GM23338 (cell line): ENCODE results near the gene HTR2A. TPM values are rescaled to one million over a fixed set of nuclear protein-coding genes. Genes with fewer than 3 reads are reported as not detected.

ENCODE experiments used
- ATAC-seq: fragments of 200-7000 bp; cut with Tn5 transposase; 3 replicates; pipeline ENCODE4 v1.9.1; 2020
- DNase-seq: peaks from one replicate; pipeline ENCODE4 v3.0.0-alpha.2; 2015; ENCODE audit warnings: low spot score
- H2AFZ ChIP-seq: fragments of 200-600 bp; sonication (generic); 2 replicates; pipeline ENCODE4 v1.8.0; 2016; ENCODE audit warnings: antibody characterized with exemption, mild to moderate bottlenecking, moderate library complexity
- H3F3A ChIP-seq: fragments of 200-600 bp; sonication (generic); replicated peaks from 2 replicates; pipeline ENCODE4 v1.8.0; 2017; ENCODE audit warnings: antibody characterized with exemption, mixed run types, low read depth
- H3K27ac ChIP-seq: fragments of 200-600 bp; sonication (generic); 2 replicates; pipeline ENCODE4 v1.6.1; 2016; ENCODE audit warnings: low read depth
- H3K27me3 ChIP-seq: fragments of 200-600 bp; sonication (generic); 2 replicates; pipeline ENCODE4 v1.8.0; 2016; ENCODE audit warnings: mild to moderate bottlenecking, mixed run types, moderate library complexity; ENCODE audit not compliant: insufficient read depth
- H3K36me3 ChIP-seq: fragments of 200-600 bp; sonication (generic); 2 replicates; pipeline ENCODE4 v1.8.0; 2016; ENCODE audit warnings: mild to moderate bottlenecking; ENCODE audit not compliant: insufficient read depth
- H3K4me1 ChIP-seq: fragments of 200-600 bp; sonication (generic); 2 replicates; pipeline ENCODE4 v1.8.0; 2016; ENCODE audit warnings: mild to moderate bottlenecking, moderate library complexity; ENCODE audit not compliant: insufficient read depth
- H3K4me2 ChIP-seq: fragments of 200-600 bp; sonication (generic); 2 replicates; pipeline ENCODE4 v1.7.1; 2017; ENCODE audit warnings: mixed run types
- H3K4me3 ChIP-seq: fragments of 200-600 bp; sonication (generic); 2 replicates; pipeline ENCODE4 v1.6.1; 2016; ENCODE audit warnings: mixed run types
- H3K79me2 ChIP-seq: fragments of 200-600 bp; sonication (generic); replicated peaks from 2 replicates; pipeline ENCODE4 v1.8.0; 2017; ENCODE audit warnings: mild to moderate bottlenecking; ENCODE audit not compliant: insufficient read depth
- H3K9me2 ChIP-seq: fragments of 200-600 bp; sonication (generic); 2 replicates; pipeline ENCODE4 v1.8.0; 2017; ENCODE audit not compliant: insufficient read depth
- H4K20me1 ChIP-seq: fragments of 200-600 bp; sonication (generic); replicated peaks from 2 replicates; pipeline ENCODE4 v1.8.0; 2017; ENCODE audit warnings: mild to moderate bottlenecking; ENCODE audit not compliant: insufficient read depth
- H3K27ac Mint-ChIP-seq: 2 replicates; pipeline ENCODE4 v1.8.0; 2020; ENCODE audit warnings: inconsistent platforms, mild to moderate bottlenecking, moderate library complexity, mixed read lengths
- H3K27me3 Mint-ChIP-seq: 3 replicates; pipeline ENCODE4 v1.8.0; 2022; ENCODE audit warnings: low read depth, mild to moderate bottlenecking, moderate library complexity, mixed read lengths, inconsistent platforms; ENCODE audit not compliant: insufficient read depth, poor library complexity
- H3K36me3 Mint-ChIP-seq: 3 replicates; pipeline ENCODE4 v1.8.0; 2021; ENCODE audit warnings: low read depth, mild to moderate bottlenecking, inconsistent platforms, moderate library complexity, mixed read lengths
- H3K4me1 Mint-ChIP-seq: 3 replicates; pipeline ENCODE4 v1.8.0; 2020; ENCODE audit warnings: mild to moderate bottlenecking, inconsistent platforms, mixed read lengths
- H3K4me3 Mint-ChIP-seq: 3 replicates; pipeline ENCODE4 v1.8.0; 2021; ENCODE audit warnings: moderate library complexity, mild to moderate bottlenecking, inconsistent platforms, mixed read lengths
- H3K9me3 Mint-ChIP-seq: 3 replicates; pipeline ENCODE4 v1.8.0; 2020; ENCODE audit warnings: moderate library complexity, mild to moderate bottlenecking, inconsistent platforms, mixed read lengths
- CREB1 ChIP-seq: fragments of 250-450 bp; sonication (Bioruptor Pico); IDR thresholded peaks from 2 replicates; pipeline ENCODE4 v1.5.0; 2020; ENCODE audit warnings: low read depth, mild to moderate bottlenecking, moderate library complexity
- CTCF ChIP-seq, 2 experiments: fragments of 200-600 bp in 1 of 2; sonication (generic) in 1 of 2; conservative IDR thresholded peaks; 2 replicates each; pipeline versions ENCODE4 v1.5.1 to v1.6.1; 2016 to 2017; ENCODE audit warnings: antibody characterized with exemption in 2 of 2, low read depth in 2 of 2, mild to moderate bottlenecking in 2 of 2, moderate library complexity in 1 of 2
- ETS1 ChIP-seq: IDR thresholded peaks from 2 replicates; pipeline ENCODE4 v1.6.1; 2016; ENCODE audit warnings: antibody characterized with exemption
- EZH2 ChIP-seq: fragments of 200-600 bp; sonication (generic); IDR thresholded peaks from one replicate; pipeline ENCODE4 v1.8.0; 2017; ENCODE audit warnings: antibody characterized with exemption, mild to moderate bottlenecking, low read depth; ENCODE audit not compliant: unreplicated experiment
- EZH2phosphoT487 ChIP-seq: fragments of 200-600 bp; sonication (generic); IDR thresholded peaks from one replicate; pipeline ENCODE4 v1.8.1; 2018; ENCODE audit warnings: antibody characterized with exemption; ENCODE audit not compliant: unreplicated experiment
- JUNB ChIP-seq: IDR thresholded peaks from one replicate; pipeline ENCODE4 v1.6.1; 2016; ENCODE audit warnings: antibody characterized with exemption; ENCODE audit not compliant: unreplicated experiment
- NANOG ChIP-seq: IDR thresholded peaks from 2 replicates; pipeline ENCODE4 v1.6.1; 2016; ENCODE audit warnings: antibody characterized with exemption, borderline replicate concordance
- POLR2AphosphoS5 ChIP-seq: IDR thresholded peaks from 2 replicates; pipeline ENCODE4 v1.6.1; 2016; ENCODE audit warnings: antibody characterized with exemption, low read depth
- STAT1 ChIP-seq: IDR thresholded peaks from one replicate; pipeline ENCODE4 v1.6.1; 2016; ENCODE audit warnings: antibody characterized with exemption; ENCODE audit not compliant: unreplicated experiment
- ZNF114 ChIP-seq: fragments of 250-450 bp; sonication (Bioruptor Pico); IDR thresholded peaks from 2 replicates; pipeline ENCODE4 v1.5.0; 2020; ENCODE audit warnings: mild to moderate bottlenecking, moderate library complexity
- ZNF331 ChIP-seq: fragments of 250-450 bp; sonication (Bioruptor Pico); IDR thresholded peaks from 2 replicates; pipeline ENCODE4 v1.5.0; 2020; ENCODE audit warnings: low read depth, mild to moderate bottlenecking, moderate library complexity
- ZNF462 ChIP-seq: fragments of 250-450 bp; sonication (Bioruptor Pico); IDR thresholded peaks from 2 replicates; pipeline ENCODE4 v1.5.0; 2020; ENCODE audit warnings: mild to moderate bottlenecking, moderate library complexity
- polyA plus RNA-seq: library from polyadenylated mRNA; unstranded; fragments of >200 nt; fragmentation: Nextera tagmentation; extraction: Ambion mirVana; gene quantifications from 2 replicates; pipeline ENCODE4 v1.2.1, GENCODE V29; 2016
- total RNA-seq: library from RNA; depleted of rRNA; stranded (reverse); fragments of >200 nt; shearing (Covaris generic); gene quantifications from 2 replicates; pipeline ENCODE4 v1.2.3, GENCODE V29; 2014

The HTR2A gene
- total and polyA plus RNA-seq, 2 experiments from 2014 or later, result not detected

GRCh38 chr13:46799139-46799538, 97.7 kb downstream of the HTR2A start:
- peaks cover 6% of the 10 kb centered on the region for H3K27me3 Mint-ChIP-seq
- Histone ChIP-seq H3K79me2 (peaks cover 14% of the 10 kb centered on the region), H3K27ac (no peak overlapping the region), H3K27me3 (no peaks in the 10 kb centered on the region), H3K4me2 (no peak overlapping the region), H2AFZ (no peak overlapping the region), H3K4me1 (peaks cover 21% of the 10 kb centered on the region), H3K4me3 (no peak overlapping the region), H3K36me3 (no peaks in the 10 kb centered on the region), H3F3A (no peaks in the 10 kb centered on the region), H4K20me1 (no peaks in the 10 kb centered on the region), H3K9me2 (peaks cover 8% of the 10 kb centered on the region)
- H3K9me3 Mint-ChIP-seq, result no peaks in the 10 kb centered on the region; the same call in 2 of the 3 replicates
- DNase-seq (no peak), ATAC-seq (no peak)
- no peaks in the 10 kb centered on the region; the same call in 2 of the 3 replicates for H3K36me3 Mint-ChIP-seq
- H3K4me3 Mint-ChIP-seq, result no peak overlapping the region
- no peak for TF ChIP-seq POLR2AphosphoS5
- TF ChIP-seq ZNF462, result no peak
- no peak for TF ChIP-seq EZH2phosphoT487
- no peak for TF ChIP-seq JUNB
- no peak for TF ChIP-seq ETS1
- TF ChIP-seq ZNF331 (CRISPR knock-in tag), result no peak
- no peak for TF ChIP-seq STAT1
- no peak for TF ChIP-seq NANOG
- TF ChIP-seq CTCF (conservative IDR thresholded peaks at IDR 0.05; ENCODE audit: low read depth in 2 of 2), result no peak
- no peak for TF ChIP-seq EZH2
- TF ChIP-seq CREB1, result no peak
- TF ChIP-seq ZNF114, result no peak
- H3K27ac Mint-ChIP-seq, result no peak overlapping the region
- H3K4me1 Mint-ChIP-seq, result peaks cover 24% of the 10 kb centered on the region
